OCI-LY7 (cell line): ENCODE measurements around the gene PRPF40A. TPM values are rescaled to one million over a fixed set of nuclear protein-coding genes. Genes with fewer than 3 reads are reported as not detected.

Experiments used
- BruUV-seq: library from RNA; stranded (reverse); fragments of 400-500 nt; replicated peaks from 2 replicates; lab custom pipeline; 2021; lab: Mats Ljungman, UMichigan
- CTCF ChIA-PET: fragments of 300-600 bp; sonication (Branson Sonifier 250); formaldehyde crosslinking; loops from one replicate; lab custom pipeline; 2022; ENCODE audit warnings: antibody characterized with exemption; ENCODE audit not compliant: unreplicated experiment; lab: Charles Lee
- POLR2A ChIA-PET: fragments of 300-600 bp; sonication (Branson Sonifier 250); formaldehyde crosslinking; loops from one replicate; lab custom pipeline; 2022; ENCODE audit warnings: antibody characterized with exemption; lab: Charles Lee
- DNase-seq: peaks from one replicate; pipeline ENCODE4 v3.0.0-alpha.2; 2015; ENCODE audit warnings: low spot score
- H2AFZ ChIP-seq: fragments of 200-600 bp; sonication (generic), shearing (Covaris generic); 2 replicates; pipeline ENCODE4 v1.6.1; 2014; ENCODE audit warnings: mild to moderate bottlenecking, antibody characterized with exemption, low read length, moderate library complexity
- H3K27ac ChIP-seq: fragments of 200-600 bp; sonication (generic); 2 replicates; pipeline ENCODE4 v1.5.1; 2014; ENCODE audit warnings: mixed run types, low read depth, mild to moderate bottlenecking, moderate library complexity, low read length, inconsistent platforms; ENCODE audit not compliant: poor library complexity, severe bottlenecking
- H3K36me3 ChIP-seq: fragments of 200-600 bp; sonication (generic); 2 replicates; pipeline ENCODE4 v1.6.1; 2014; ENCODE audit warnings: mild to moderate bottlenecking, antibody characterized with exemption, low read length, moderate library complexity, mixed read lengths; ENCODE audit not compliant: insufficient read depth
- H3K4me1 ChIP-seq: fragments of 200-600 bp; sonication (generic); 2 replicates; pipeline ENCODE4 v1.5.1; 2014; ENCODE audit warnings: mild to moderate bottlenecking, low read length; ENCODE audit not compliant: insufficient read depth, poor library complexity, severe bottlenecking
- H3K4me2 ChIP-seq: fragments of 200-600 bp; sonication (generic); 2 replicates; pipeline ENCODE4 v1.6.1; 2014; ENCODE audit warnings: mild to moderate bottlenecking, low read length
- H3K4me3 ChIP-seq: fragments of 200-600 bp; sonication (generic); 2 replicates; pipeline ENCODE4 v1.5.1; 2014; ENCODE audit warnings: mild to moderate bottlenecking, low read depth, low read length; ENCODE audit not compliant: poor library complexity, severe bottlenecking
- H3K79me2 ChIP-seq: fragments of 200-600 bp; sonication (generic); 2 replicates; pipeline ENCODE4 v1.6.1; 2016; ENCODE audit warnings: low read depth, mild to moderate bottlenecking, low read length, moderate library complexity, mixed read lengths; ENCODE audit not compliant: insufficient read depth
- H3K9me2 ChIP-seq: fragments of 200-600 bp; sonication (generic); 2 replicates; pipeline ENCODE4 v1.6.1; 2016; ENCODE audit warnings: mild to moderate bottlenecking, low read length, mixed read lengths; ENCODE audit not compliant: insufficient read depth
- H3K9me3 ChIP-seq: fragments of 200-600 bp; sonication (generic); 2 replicates; pipeline ENCODE4 v1.6.1; 2014; ENCODE audit warnings: mild to moderate bottlenecking, mixed run types, low read length, mixed read lengths
- H4K20me1 ChIP-seq: fragments of 200-600 bp; sonication (generic); 2 replicates; pipeline ENCODE4 v1.6.1; 2014; ENCODE audit warnings: mild to moderate bottlenecking, antibody characterized with exemption, low read length, moderate library complexity, mixed read lengths; ENCODE audit not compliant: insufficient read depth
- CTCF ChIP-seq: fragments of 200-600 bp; sonication (generic); conservative IDR thresholded peaks from 2 replicates; pipeline ENCODE4 v1.5.1; 2014; ENCODE audit warnings: mild to moderate bottlenecking, antibody characterized with exemption, low read length, moderate library complexity, mixed read lengths
- EZH2phosphoT487 ChIP-seq: fragments of 200-600 bp; sonication (generic); IDR thresholded peaks from 2 replicates; pipeline ENCODE4 v1.6.1; 2018; ENCODE audit warnings: low read depth, borderline replicate concordance, mild to moderate bottlenecking, mixed run types, antibody characterized with exemption, low read length, moderate library complexity, mixed read lengths
- intact Hi-C: fragments of 100-400 bp; cut with micrococcal nuclease; formaldehyde crosslinking; loops from one replicate; pipeline ENCODE4 v1.10.0; 2022; ENCODE audit not compliant: unreplicated experiment
- total RNA-seq, 2 experiments: library from RNA; depleted of rRNA in 1 of 2; stranded (reverse); fragments of >200 nt in 1 of 2; shearing (Covaris generic) in 1 of 2; gene quantifications; 2 replicates each; pipeline ENCODE4 v1.2.3, GENCODE V29; 2014 to 2022

The PRPF40A gene
- total RNA-seq, 2 experiments from 2014 or later: 156 to 177 TPM

DNA sequence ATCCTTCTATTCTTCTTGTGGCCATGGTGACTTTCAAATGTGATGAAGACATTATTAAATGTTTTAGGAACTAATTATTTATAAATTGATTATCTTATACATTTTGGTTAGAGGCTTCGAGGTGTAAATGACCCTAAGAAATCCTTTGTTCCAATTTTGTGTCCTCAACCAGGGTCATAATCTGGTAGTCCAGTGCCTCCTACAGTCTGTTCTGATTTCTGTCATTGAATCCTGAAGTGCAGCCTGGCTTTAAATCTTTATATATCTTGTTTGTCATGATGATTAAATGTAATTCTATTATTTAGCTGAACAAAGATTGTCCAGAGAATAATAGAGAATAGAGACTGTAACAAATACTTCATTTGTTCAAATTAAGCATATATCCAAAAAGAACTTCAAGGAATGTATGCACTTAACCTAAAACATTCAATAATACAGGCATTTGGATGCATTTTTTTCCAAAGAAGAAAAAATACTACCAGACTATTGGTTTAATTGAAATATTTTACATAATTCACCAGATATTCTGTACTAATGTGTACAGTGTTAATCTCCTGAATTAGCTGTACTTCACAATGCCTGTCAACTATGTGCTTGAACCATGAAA, 89.8 kb downstream of the PRPF40A start:
- Histone ChIP-seq H3K9me3 (no peaks in the 10 kb centered on the region), H3K9me2 (no peaks in the 10 kb centered on the region), H3K4me3 (no peak overlapping the region), H3K4me1 (no peaks in the 10 kb centered on the region), H4K20me1 (no peaks in the 10 kb centered on the region), H3K4me2 (no peak overlapping the region), H3K27ac (no peak overlapping the region), H3K79me2 (no peaks in the 10 kb centered on the region), H3K36me3 (no peaks in the 10 kb centered on the region), H2AFZ (no peak overlapping the region)
- no peak for DNase-seq
- no TSS peak for BruUV-seq
- intact Hi-C loops: no loop called here
- TF ChIP-seq CTCF (peak; percentile 60; the same call in 1 of the 2 replicates), EZH2phosphoT487 (no peak)
- ChIA-PET POLR2A (no interaction called here), CTCF (no interaction called here)

- intact Hi-C loops: no loop called here
- H2AFZ ChIP-seq: no peak overlapping the region
- H3K79me2 ChIP-seq: no peaks in the 10 kb centered on the region
- H3K9me3 ChIP-seq: no peaks in the 10 kb centered on the region
- no peak for DNase-seq
- H4K20me1 ChIP-seq: no peaks in the 10 kb centered on the region
- H3K9me2 ChIP-seq: no peaks in the 10 kb centered on the region
- H3K27ac ChIP-seq: no peak overlapping the region
- no peak overlapping the region for H3K4me2 ChIP-seq
- no peak overlapping the region for H3K4me3 ChIP-seq
- H3K36me3 ChIP-seq: no peaks in the 10 kb centered on the region
- ChIA-PET CTCF (no interaction called here), POLR2A (interaction anchor here (0.6 to 0.7 kb wide), 2 partner anchors 578 to 1331 kb away, joined by 3 to 5 read pairs; no protein-coding TSS in a partner anchor)
- BruUV-seq: no TSS peak
- H3K4me1 ChIP-seq: no peaks in the 10 kb centered on the region
- TF ChIP-seq EZH2phosphoT487: no peak
- no peak for TF ChIP-seq CTCF
Measured at GRCh38 chr2:152626911-152627339, 90.3 kb downstream of the PRPF40A start.

GRCh38 chr2:152624805-152625204, 92.5 kb downstream of the PRPF40A start:
- no peak overlapping the region for H2AFZ ChIP-seq
- H3K4me2 ChIP-seq: no peak overlapping the region
- no peaks in the 10 kb centered on the region for H3K36me3 ChIP-seq
- intact Hi-C loops: no loop called here
- no peaks in the 10 kb centered on the region for H3K9me3 ChIP-seq
- H3K27ac ChIP-seq: no peak overlapping the region
- H3K9me2 ChIP-seq: no peaks in the 10 kb centered on the region
- CTCF ChIA-PET: no interaction called here
- DNase-seq: no peak
- BruUV-seq: no TSS peak
- H4K20me1 ChIP-seq: no peaks in the 10 kb centered on the region
- POLR2A ChIA-PET: no interaction called here
- no peaks in the 10 kb centered on the region for H3K4me1 ChIP-seq
- TF ChIP-seq EZH2phosphoT487: no peak
- TF ChIP-seq CTCF: no peak
- no peaks in the 10 kb centered on the region for H3K79me2 ChIP-seq
- H3K4me3 ChIP-seq: no peak overlapping the region
